Stimulated activated CD4-positive, alpha-beta T cell treated with anti-CD3 and anti-CD28 coated beads, TNF-alpha, amount 100 ng/mL, for 4 hours (primary cell): ENCODE data around the gene CDKN2B.

Experiments
- DNase-seq, 3 experiments: peaks; one replicate each; pipeline ENCODE4 v3.0.0-alpha.2; 2020; ENCODE audit warnings: low read depth in 3 of 3

CDKN2B gene

GRCh38 chr9:22035591-22036011, 26.5 kb upstream of the CDKN2B start:
- no peak for DNase-seq

- DNase-seq = no peak
Observed at GRCh38 chr9:22033012-22033630, 24.0 kb upstream of the CDKN2B start.

- no peak for DNase-seq
Observed at GRCh38 chr9:22031655-22032411, 22.7 kb upstream of the CDKN2B start.

GRCh38 chr9:22030101-22030598, 21.0 kb upstream of the CDKN2B start:
- no peak for DNase-seq

DNA sequence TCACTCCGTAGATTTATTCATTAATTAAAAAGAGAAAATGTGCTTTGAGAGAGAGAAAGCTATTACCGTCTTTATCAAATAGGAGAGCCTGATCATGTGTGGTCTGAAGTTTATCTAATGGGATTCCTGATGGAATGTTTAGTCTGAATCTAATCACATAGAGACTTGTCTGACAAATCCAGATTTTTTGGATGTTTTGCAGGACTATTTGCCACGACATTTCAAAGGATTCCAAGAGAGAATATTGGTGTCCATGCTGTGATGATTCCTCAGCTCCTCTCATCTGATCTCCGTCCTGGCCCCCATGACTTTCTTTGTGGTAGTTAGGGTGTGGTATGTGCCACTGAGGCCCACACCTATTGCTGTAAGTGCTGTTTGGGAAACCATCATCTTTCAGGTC, 20.1 kb upstream of the CDKN2B start:
- DNase-seq = no peak

- DNase-seq = no peak
Observed at GRCh38 chr9:22028394-22028793, 19.3 kb upstream of the CDKN2B start.

- DNase-seq = no peak
Observed at GRCh38 chr9:22026696-22027095, 17.6 kb upstream of the CDKN2B start.

GRCh38 chr9:22022396-22022795, 13.3 kb upstream of the CDKN2B start:
- DNase-seq = no peak

GRCh38 chr9:22010866-22011625, 1.9 kb upstream of the CDKN2B start:
- DNase-seq = no peak

GRCh38 chr9:22009506-22009867, 382 bp upstream of the CDKN2B start:
- no peak for DNase-seq

GRCh38 chr9:22008384-22008716, 755 bp downstream of the CDKN2B start:
- DNase-seq = no peak

- no peak for DNase-seq
Observed at GRCh38 chr9:22005702-22006606, 3.2 kb downstream of the CDKN2B start.

DNA sequence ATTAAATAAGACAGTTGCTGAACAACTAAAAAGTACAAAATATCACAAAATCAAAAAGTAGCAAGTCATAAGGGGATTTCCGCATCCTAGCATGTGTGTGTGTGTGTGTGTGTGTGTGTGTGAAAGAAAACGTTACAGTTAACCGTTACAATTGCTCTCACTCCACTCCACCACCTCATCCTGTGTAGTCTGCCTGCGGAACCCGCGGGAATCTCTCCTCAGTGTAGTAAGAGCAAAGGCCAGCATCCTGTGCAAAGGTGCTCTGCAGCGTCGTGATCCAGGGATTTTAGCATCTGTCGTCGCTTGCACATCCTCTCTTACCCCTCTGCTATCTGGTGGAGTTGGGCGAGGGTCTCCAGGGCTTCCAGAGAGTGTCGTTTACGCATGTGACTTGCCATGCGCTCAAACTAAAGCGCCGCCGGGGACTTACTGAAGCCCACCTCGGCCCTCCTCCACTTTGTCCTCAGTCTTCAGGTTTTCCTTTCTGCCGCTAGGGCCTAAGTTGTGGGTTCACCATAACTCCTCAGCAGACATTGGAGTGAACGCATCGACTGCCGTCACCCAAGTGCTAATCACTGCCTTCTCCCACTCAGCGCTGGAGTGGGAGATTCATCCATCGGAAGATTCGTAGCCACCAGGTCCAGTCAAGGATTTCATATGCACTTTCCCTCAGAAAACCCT, 3.9 kb downstream of the CDKN2B start:
- no peak for DNase-seq

- DNase-seq = no peak
Observed at GRCh38 chr9:22002038-22002437, 7.1 kb downstream of the CDKN2B start.

DNA sequence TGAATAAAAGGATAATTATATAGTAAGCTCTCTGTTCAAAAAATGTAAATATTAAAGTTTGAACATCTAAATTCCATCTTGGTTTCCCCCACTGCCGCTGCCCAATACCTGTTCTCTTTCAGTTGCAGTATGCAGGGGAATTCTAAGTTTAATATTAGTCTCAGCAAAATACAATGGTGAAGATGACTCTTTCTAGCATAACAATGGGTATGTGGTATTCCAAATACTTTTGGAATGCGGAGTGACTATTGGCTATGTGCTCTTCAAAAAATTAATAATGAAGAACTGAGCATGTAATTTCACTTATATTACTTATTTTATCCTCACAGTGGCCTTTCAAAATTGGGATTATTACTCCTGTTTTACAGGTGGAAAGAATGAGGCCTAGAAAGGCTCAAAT, 11.1 kb downstream of the CDKN2B start:
- DNase-seq = no peak

DNA sequence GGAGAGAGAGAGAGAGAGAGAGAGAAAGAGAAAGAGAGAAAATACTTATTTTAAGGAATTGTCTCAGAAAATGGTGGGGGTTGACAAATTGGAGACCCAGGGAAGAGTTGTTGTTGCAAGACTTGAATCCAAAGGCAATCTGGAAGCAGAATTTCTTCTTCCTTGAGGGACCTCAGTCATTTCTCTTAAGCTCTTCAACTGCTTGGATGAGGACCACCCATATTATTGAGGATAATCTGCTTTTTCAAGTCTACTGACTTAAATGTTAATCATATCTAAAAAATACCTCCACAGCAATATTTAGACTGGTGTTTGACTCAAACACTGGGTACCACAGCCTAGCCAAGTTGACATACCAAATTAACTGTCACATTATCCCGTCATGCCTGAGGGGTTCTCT, 11.6 kb downstream of the CDKN2B start:
- no peak for DNase-seq

GRCh38 chr9:21996858-21997257, 12.2 kb downstream of the CDKN2B start:
- DNase-seq = no peak

DNA sequence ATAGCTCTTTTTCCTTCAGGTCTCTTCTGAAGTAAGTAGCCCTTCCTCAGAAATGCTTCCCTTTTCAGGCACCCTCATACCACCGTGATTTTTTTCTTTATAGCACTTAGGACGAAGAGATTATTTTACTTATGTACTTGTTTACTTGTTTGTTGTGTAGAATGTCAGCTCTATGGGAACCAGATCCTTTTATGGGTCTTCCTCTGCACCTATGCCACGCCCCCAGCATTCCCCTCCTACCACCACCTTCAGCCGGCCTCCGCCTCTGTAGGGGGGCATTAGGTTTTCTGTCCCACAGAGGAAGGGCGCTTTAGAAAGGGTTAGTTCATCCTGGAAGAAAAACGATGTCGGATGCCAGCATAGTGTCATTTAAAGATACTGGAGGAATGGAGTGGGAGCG, 12.7 kb downstream of the CDKN2B start:
- no peak for DNase-seq

DNA sequence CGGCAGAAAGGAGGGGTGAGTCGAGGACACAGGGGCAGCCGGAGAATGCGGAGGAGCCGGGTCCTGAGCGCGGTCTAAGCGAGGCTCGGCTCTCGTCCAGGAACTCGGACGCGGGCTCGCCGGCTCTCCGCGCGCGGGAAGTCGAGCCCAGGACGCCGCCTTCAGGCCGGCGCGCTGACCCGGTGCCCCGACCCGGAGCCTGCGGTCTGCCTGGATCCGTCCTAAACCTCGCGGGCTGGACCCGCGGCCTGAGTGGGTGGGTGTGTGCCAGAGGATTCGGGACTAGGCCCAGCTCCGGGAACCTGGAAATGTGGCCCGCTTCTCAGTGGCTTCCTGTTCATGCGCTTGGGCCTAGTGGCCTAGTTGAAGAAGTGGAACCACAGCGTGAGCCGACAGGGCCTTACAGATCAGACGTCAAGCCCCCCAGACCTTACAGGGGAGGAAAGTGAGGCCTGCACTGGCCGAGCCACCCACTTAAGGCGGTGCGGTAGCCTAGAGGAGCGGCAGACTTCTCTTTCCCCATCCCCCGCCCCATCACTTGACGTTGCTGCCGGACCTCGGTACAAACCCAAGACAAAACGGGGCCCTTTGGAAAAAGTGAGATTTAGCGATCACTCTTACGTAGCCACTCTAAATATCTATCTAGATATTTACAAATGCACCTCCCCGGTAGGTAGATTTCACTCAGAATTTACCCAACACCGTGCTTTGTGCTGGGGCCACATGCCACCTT, 13.3 kb downstream of the CDKN2B start:
- DNase-seq = no peak

DNA sequence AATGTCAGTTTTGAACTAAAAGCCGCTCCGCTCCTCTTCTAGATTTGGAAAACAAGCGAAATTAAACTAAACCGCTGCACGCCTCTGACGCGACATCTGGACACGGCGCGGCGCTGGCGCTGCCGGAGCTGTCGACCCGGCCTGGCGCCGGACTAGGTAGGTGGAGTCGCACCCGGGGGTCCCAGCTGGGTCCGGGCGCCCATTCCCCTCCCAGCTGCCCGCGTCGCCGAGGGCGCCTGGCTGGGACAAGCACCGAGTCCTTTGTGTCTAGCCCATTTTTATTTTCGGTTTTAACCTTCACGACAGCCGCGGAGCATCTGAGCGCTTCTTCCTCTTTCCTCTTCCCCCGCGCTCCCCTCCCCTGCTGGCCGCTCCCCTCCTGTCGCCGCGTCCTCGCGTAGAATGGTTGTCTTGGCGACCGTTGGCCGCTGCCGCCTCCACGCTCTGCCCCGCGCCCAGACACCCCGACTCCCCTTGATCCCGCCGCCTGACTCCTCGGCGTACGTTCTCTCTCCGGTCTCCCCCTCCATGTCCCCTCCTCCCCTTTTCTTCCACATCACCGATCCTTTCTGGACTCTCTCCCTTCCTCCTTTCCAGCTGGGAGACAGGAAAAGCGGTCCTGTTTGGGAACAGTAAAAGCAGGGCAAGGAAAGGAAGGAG, 14.0 kb downstream of the CDKN2B start:
- DNase-seq = peak in 2 of 3 experiments; percentile 40 to 52
